Erythroblast (primary cell): ENCODE data around the gene RANGAP1.

ENCODE experiments used
- GATA1 ChIP-seq: IDR thresholded peaks from 2 replicates; pipeline ENCODE4 v1.6.1; 2011; ENCODE audit warnings: low read depth, mild to moderate bottlenecking, control low read depth, low read length, moderate library complexity
- POLR2A ChIP-seq: IDR thresholded peaks from 2 replicates; pipeline ENCODE4 v1.6.1; 2011; ENCODE audit warnings: mild to moderate bottlenecking, low read length

- TF ChIP-seq POLR2A: no peak
- TF ChIP-seq GATA1: no peak
Observed at GRCh38 chr22:41286639-41287091, 678 bp upstream of the RANGAP1 start.
